GM23338 (cell line): ENCODE measurements around the gene CACNG7. TPM values are rescaled to one million over a fixed set of nuclear protein-coding genes. Genes with fewer than 3 reads are reported as not detected.
A peak's percentile ranks its signal among the peaks of the same experiment; 100 is the strongest.

ENCODE experiments used
- ATAC-seq: fragments of 200-7000 bp; cut with Tn5 transposase; 3 replicates; pipeline ENCODE4 v1.9.1; 2020
- DNase-seq: peaks from one replicate; pipeline ENCODE4 v3.0.0-alpha.2; 2015; ENCODE audit warnings: low spot score
- H2AFZ ChIP-seq: fragments of 200-600 bp; sonication (generic); 2 replicates; pipeline ENCODE4 v1.8.0; 2016; ENCODE audit warnings: antibody characterized with exemption, mild to moderate bottlenecking, moderate library complexity
- H3F3A ChIP-seq: fragments of 200-600 bp; sonication (generic); replicated peaks from 2 replicates; pipeline ENCODE4 v1.8.0; 2017; ENCODE audit warnings: antibody characterized with exemption, mixed run types, low read depth
- H3K27ac ChIP-seq: fragments of 200-600 bp; sonication (generic); 2 replicates; pipeline ENCODE4 v1.6.1; 2016; ENCODE audit warnings: low read depth
- H3K27me3 ChIP-seq: fragments of 200-600 bp; sonication (generic); 2 replicates; pipeline ENCODE4 v1.8.0; 2016; ENCODE audit warnings: mild to moderate bottlenecking, mixed run types, moderate library complexity; ENCODE audit not compliant: insufficient read depth
- H3K36me3 ChIP-seq: fragments of 200-600 bp; sonication (generic); 2 replicates; pipeline ENCODE4 v1.8.0; 2016; ENCODE audit warnings: mild to moderate bottlenecking; ENCODE audit not compliant: insufficient read depth
- H3K4me1 ChIP-seq: fragments of 200-600 bp; sonication (generic); 2 replicates; pipeline ENCODE4 v1.8.0; 2016; ENCODE audit warnings: mild to moderate bottlenecking, moderate library complexity; ENCODE audit not compliant: insufficient read depth
- H3K4me2 ChIP-seq: fragments of 200-600 bp; sonication (generic); 2 replicates; pipeline ENCODE4 v1.7.1; 2017; ENCODE audit warnings: mixed run types
- H3K4me3 ChIP-seq: fragments of 200-600 bp; sonication (generic); 2 replicates; pipeline ENCODE4 v1.6.1; 2016; ENCODE audit warnings: mixed run types
- H3K79me2 ChIP-seq: fragments of 200-600 bp; sonication (generic); replicated peaks from 2 replicates; pipeline ENCODE4 v1.8.0; 2017; ENCODE audit warnings: mild to moderate bottlenecking; ENCODE audit not compliant: insufficient read depth
- H3K9me2 ChIP-seq: fragments of 200-600 bp; sonication (generic); 2 replicates; pipeline ENCODE4 v1.8.0; 2017; ENCODE audit not compliant: insufficient read depth
- H4K20me1 ChIP-seq: fragments of 200-600 bp; sonication (generic); replicated peaks from 2 replicates; pipeline ENCODE4 v1.8.0; 2017; ENCODE audit warnings: mild to moderate bottlenecking; ENCODE audit not compliant: insufficient read depth
- H3K27ac Mint-ChIP-seq: 2 replicates; pipeline ENCODE4 v1.8.0; 2020; ENCODE audit warnings: inconsistent platforms, mild to moderate bottlenecking, moderate library complexity, mixed read lengths
- H3K27me3 Mint-ChIP-seq: 3 replicates; pipeline ENCODE4 v1.8.0; 2022; ENCODE audit warnings: low read depth, mild to moderate bottlenecking, moderate library complexity, mixed read lengths, inconsistent platforms; ENCODE audit not compliant: insufficient read depth, poor library complexity
- H3K36me3 Mint-ChIP-seq: 3 replicates; pipeline ENCODE4 v1.8.0; 2021; ENCODE audit warnings: low read depth, mild to moderate bottlenecking, inconsistent platforms, moderate library complexity, mixed read lengths
- H3K4me1 Mint-ChIP-seq: 3 replicates; pipeline ENCODE4 v1.8.0; 2020; ENCODE audit warnings: mild to moderate bottlenecking, inconsistent platforms, mixed read lengths
- H3K4me3 Mint-ChIP-seq: 3 replicates; pipeline ENCODE4 v1.8.0; 2021; ENCODE audit warnings: moderate library complexity, mild to moderate bottlenecking, inconsistent platforms, mixed read lengths
- H3K9me3 Mint-ChIP-seq: 3 replicates; pipeline ENCODE4 v1.8.0; 2020; ENCODE audit warnings: moderate library complexity, mild to moderate bottlenecking, inconsistent platforms, mixed read lengths
- CTCF ChIP-seq, 2 experiments: fragments of 200-600 bp in 1 of 2; sonication (generic) in 1 of 2; conservative IDR thresholded peaks; 2 replicates each; pipeline versions ENCODE4 v1.5.1 to v1.6.1; 2016 to 2017; ENCODE audit warnings: antibody characterized with exemption in 2 of 2, low read depth in 2 of 2, mild to moderate bottlenecking in 2 of 2, moderate library complexity in 1 of 2
- ETS1 ChIP-seq: IDR thresholded peaks from 2 replicates; pipeline ENCODE4 v1.6.1; 2016; ENCODE audit warnings: antibody characterized with exemption
- EZH2phosphoT487 ChIP-seq: fragments of 200-600 bp; sonication (generic); IDR thresholded peaks from one replicate; pipeline ENCODE4 v1.8.1; 2018; ENCODE audit warnings: antibody characterized with exemption; ENCODE audit not compliant: unreplicated experiment
- POLR2AphosphoS5 ChIP-seq: IDR thresholded peaks from 2 replicates; pipeline ENCODE4 v1.6.1; 2016; ENCODE audit warnings: antibody characterized with exemption, low read depth
- REST ChIP-seq: IDR thresholded peaks from one replicate; pipeline ENCODE4 v1.6.1; 2018; ENCODE audit warnings: antibody characterized with exemption; ENCODE audit not compliant: unreplicated experiment
- STAT1 ChIP-seq: IDR thresholded peaks from one replicate; pipeline ENCODE4 v1.6.1; 2016; ENCODE audit warnings: antibody characterized with exemption; ENCODE audit not compliant: unreplicated experiment
- ZNF114 ChIP-seq: fragments of 250-450 bp; sonication (Bioruptor Pico); IDR thresholded peaks from 2 replicates; pipeline ENCODE4 v1.5.0; 2020; ENCODE audit warnings: mild to moderate bottlenecking, moderate library complexity
- ZNF331 ChIP-seq: fragments of 250-450 bp; sonication (Bioruptor Pico); IDR thresholded peaks from 2 replicates; pipeline ENCODE4 v1.5.0; 2020; ENCODE audit warnings: low read depth, mild to moderate bottlenecking, moderate library complexity
- polyA plus RNA-seq: library from polyadenylated mRNA; unstranded; fragments of >200 nt; fragmentation: Nextera tagmentation; extraction: Ambion mirVana; gene quantifications from 2 replicates; pipeline ENCODE4 v1.2.1, GENCODE V29; 2016
- total RNA-seq: library from RNA; depleted of rRNA; stranded (reverse); fragments of >200 nt; shearing (Covaris generic); gene quantifications from 2 replicates; pipeline ENCODE4 v1.2.3, GENCODE V29; 2014

Gene CACNG7
- total and polyA plus RNA-seq, 2 experiments from 2014 or later, result 9.8 to 15.6 TPM

GRCh38 chr19:53991224-53992113 is 82.4 kb downstream of the CACNG7 start, which contains the start of gene CACNG6:
CACNG6 (plus strand) TSS chr19:53991637; CDS start chr19:53992878, 1,241 bp downstream.
- TF ChIP-seq POLR2AphosphoS5, result peak; percentile 34; the same call in 1 of the 2 replicates
- no peak for TF ChIP-seq ETS1
- Mint-ChIP-seq H3K4me1 (peaks cover 15% of the 10 kb centered on the region), H3K9me3 (no peaks in the 10 kb centered on the region), H3K36me3 (no peaks in the 10 kb centered on the region; the same call in 2 of the 3 replicates), H3K27me3 (peaks cover 44% of the 10 kb centered on the region), H3K27ac (no peak within 1 kb of the TSS), H3K4me3 (peak within 1 kb of the TSS; percentile 69)
- Histone ChIP-seq H3K27ac (no peak within 1 kb of the TSS), H3K9me2 (no peaks in the 10 kb centered on the region), H3K36me3 (no peaks in the 10 kb centered on the region), H2AFZ (peak within 1 kb of the TSS; percentile 56; the same call in 1 of the 2 replicates), H3K27me3 (peaks cover 74% of the 10 kb centered on the region), H3K4me3 (peak within 1 kb of the TSS; percentile 59), H4K20me1 (no peaks in the 10 kb centered on the region), H3K4me1 (peaks cover 10% of the 10 kb centered on the region), H3K4me2 (peak within 1 kb of the TSS; percentile 83), H3F3A (peaks cover 4% of the 10 kb centered on the region; the same call in 1 of the 2 replicates), H3K79me2 (no peaks in the 10 kb centered on the region)
- peak; percentile 65 for ATAC-seq
- DNase-seq, result peak; percentile 86

- H3K27me3 ChIP-seq, result peaks cover 76% of the 10 kb centered on the region
- peak overlapping the region; percentile 59 for H3K4me3 ChIP-seq
- H3K9me2 ChIP-seq, result no peaks in the 10 kb centered on the region
- H3K36me3 ChIP-seq, result no peaks in the 10 kb centered on the region
- ATAC-seq (no peak), DNase-seq (no peak)
- Mint-ChIP-seq H3K9me3 (no peaks in the 10 kb centered on the region), H3K27me3 (peaks cover 45% of the 10 kb centered on the region), H3K4me3 (peak overlapping the region; percentile 69), H3K27ac (no peak overlapping the region), H3K36me3 (no peaks in the 10 kb centered on the region; the same call in 2 of the 3 replicates), H3K4me1 (peaks cover 15% of the 10 kb centered on the region)
- no peaks in the 10 kb centered on the region for H4K20me1 ChIP-seq
- no peaks in the 10 kb centered on the region for H3K79me2 ChIP-seq
- no peak overlapping the region for H3K27ac ChIP-seq
- H3F3A ChIP-seq, result peaks cover 4% of the 10 kb centered on the region; the same call in 1 of the 2 replicates
- H3K4me1 ChIP-seq, result peaks cover 10% of the 10 kb centered on the region
- peak overlapping the region; percentile 83 for H3K4me2 ChIP-seq
- no peak overlapping the region; the same call in 1 of the 2 replicates for H2AFZ ChIP-seq
- TF ChIP-seq ETS1 (no peak), EZH2phosphoT487 (no peak), POLR2AphosphoS5 (no peak), REST (no peak), ZNF331 (no peak), CTCF (conservative IDR thresholded peaks at IDR 0.05; ENCODE audit: low read depth in 2 of 2) (no peak), STAT1 (no peak), ZNF114 (no peak)
Measured at GRCh38 chr19:53992211-53992610, 83.1 kb downstream of the CACNG7 start.
